HCT116 (cell line): ENCODE results near the gene FCRL6. TPM values are rescaled to one million over a fixed set of nuclear protein-coding genes. Genes with fewer than 3 reads are reported as not detected.

Experiments used
- ATAC-seq: fragments of 200-7000 bp; cut with Tn5 transposase; 2 replicates; pipeline ENCODE4 v1.9.1; 2020; ENCODE audit warnings: mild to moderate bottlenecking, moderate library complexity
- BruUV-seq: library from RNA; stranded (reverse); fragments of 400-500 nt; replicated peaks from 2 replicates; lab custom pipeline; 2021; lab: Mats Ljungman, UMichigan
- CTCF ChIA-PET: fragments of 300-600 bp; sonication (Branson Sonifier 250); formaldehyde crosslinking; loops from one replicate; lab custom pipeline; 2021; ENCODE audit warnings: antibody characterized with exemption; lab: Charles Lee
- POLR2A ChIA-PET: fragments of 300-600, 350-600 bp; sonication (Branson Sonifier 250); formaldehyde crosslinking; loops from one replicate; lab custom pipeline; 2021; ENCODE audit warnings: antibody characterized with exemption; lab: Charles Lee
- RAD21 ChIA-PET, 2 experiments: fragments of 300-600 bp; sonication (Branson Sonifier 250); formaldehyde crosslinking; loops; one replicate each; lab custom pipeline; 2023; ENCODE audit warnings: low total read pairs in 2 of 2; ENCODE audit not compliant: uncharacterized antibody in 2 of 2, unreplicated experiment in 2 of 2, low non-redundant PET in 1 of 2; lab: Charles Lee
- DNase-seq: peaks from one replicate; pipeline ENCODE4 v3.0.0-alpha.2; 2010; ENCODE audit warnings: low read depth, low spot score
- H2AFZ ChIP-seq: fragments of 200-600 bp; shearing (Covaris generic), sonication (generic); 2 replicates; pipeline ENCODE4 v1.6.1; 2017; ENCODE audit warnings: low read depth, mixed run types, mixed read lengths, antibody characterized with exemption, low read length; ENCODE audit not compliant: poor library complexity, severe bottlenecking
- H3K27ac ChIP-seq: 2 replicates; pipeline ENCODE4 v1.5.1; 2012; ENCODE audit warnings: low read depth, low read length
- H3K27me3 ChIP-seq: fragments of 200-600 bp; sonication (generic); 2 replicates; pipeline ENCODE4 v1.6.1; 2016; ENCODE audit warnings: mixed run types, low read length, mixed read lengths; ENCODE audit not compliant: insufficient read depth
- H3K36me3 ChIP-seq, 2 experiments: fragments of 200-500 bp in 1 of 2; fragments of 200-600 bp in 1 of 2; sonication (Bioruptor generic) in 1 of 2; sonication (generic) in 1 of 2; 2 replicates each; pipeline versions ENCODE4 v1.5.1 to v1.6.1; 2014 to 2016; ENCODE audit warnings: low read length in 2 of 2, inconsistent platforms in 1 of 2, mixed read lengths in 1 of 2, mixed run types in 1 of 2; ENCODE audit not compliant: insufficient read depth in 2 of 2, control insufficient read depth in 1 of 2
- H3K4me1 ChIP-seq, 2 experiments: fragments of 200-600 bp in 1 of 2; sonication (generic) in 1 of 2; 2 replicates each; pipeline versions ENCODE4 v1.5.1 to v1.6.1; 2012 to 2017; ENCODE audit warnings: low read length in 2 of 2, inconsistent platforms in 1 of 2, mild to moderate bottlenecking in 1 of 2, mixed read lengths in 1 of 2, mixed run types in 1 of 2, moderate library complexity in 1 of 2; ENCODE audit not compliant: insufficient read depth in 2 of 2, control insufficient read depth in 1 of 2
- H3K4me2 ChIP-seq: fragments of 200-600 bp; sonication (generic); 2 replicates; pipeline ENCODE4 v1.6.1; 2017; ENCODE audit warnings: mixed run types, low read length, mixed read lengths
- H3K4me3 ChIP-seq, 2 experiments: fragments of 200-600 bp in 1 of 2; sonication (generic) in 1 of 2; replicated peaks in 1 of 2; 2 replicates each; pipeline ENCODE4 v1.5.1; 2011 to 2016; ENCODE audit warnings: low read length in 2 of 2, control low read depth in 1 of 2, low read depth in 1 of 2, mild to moderate bottlenecking in 1 of 2, mixed read lengths in 1 of 2, mixed run types in 1 of 2
- H3K79me2 ChIP-seq: fragments of 200-600 bp; sonication (generic); 2 replicates; pipeline ENCODE4 v1.6.1; 2017; ENCODE audit warnings: mild to moderate bottlenecking, mixed run types, low read length, moderate library complexity, mixed read lengths; ENCODE audit not compliant: insufficient read depth
- H3K9ac ChIP-seq: fragments of 200-600 bp; sonication (generic); 2 replicates; pipeline ENCODE4 v1.6.1; 2016; ENCODE audit warnings: low read length, mixed read lengths
- H3K9me2 ChIP-seq: fragments of 200-600 bp; sonication (generic), shearing (Covaris generic); 2 replicates; pipeline ENCODE4 v1.6.1; 2017; ENCODE audit warnings: mixed run types, mild to moderate bottlenecking, moderate library complexity; ENCODE audit not compliant: insufficient read depth
- H3K9me3 ChIP-seq, 2 experiments: fragments of 200-500 bp in 1 of 2; fragments of 200-600 bp in 1 of 2; sonication (Bioruptor generic) in 1 of 2; sonication (generic) in 1 of 2; 2 replicates each; pipeline ENCODE4 v1.6.1; 2014 to 2017; ENCODE audit warnings: low read length in 2 of 2, mixed read lengths in 2 of 2, inconsistent platforms in 1 of 2, low read depth in 1 of 2, mild to moderate bottlenecking in 1 of 2, mixed run types in 1 of 2, moderate library complexity in 1 of 2; ENCODE audit not compliant: control insufficient read depth in 1 of 2, insufficient read depth in 1 of 2
- H4K20me1 ChIP-seq: fragments of 200-600 bp; sonication (generic), shearing (Covaris generic); 2 replicates; pipeline ENCODE4 v1.6.1; 2017; ENCODE audit warnings: mixed run types, mild to moderate bottlenecking, moderate library complexity; ENCODE audit not compliant: insufficient read depth
- EGR1 ChIP-seq: IDR thresholded peaks from 2 replicates; pipeline ENCODE4 v1.6.1; 2012; ENCODE audit warnings: low read depth
- EZH2 ChIP-seq: fragments of 200-600 bp; sonication (generic); IDR thresholded peaks from 2 replicates; pipeline ENCODE4 v1.6.1; 2017; ENCODE audit warnings: antibody characterized with exemption, mixed run types
- EZH2phosphoT487 ChIP-seq: fragments of 200-600 bp; IDR thresholded peaks from 2 replicates; pipeline ENCODE4 v1.6.1; 2018; ENCODE audit warnings: antibody characterized with exemption, borderline replicate concordance
- JUND ChIP-seq: IDR thresholded peaks from 2 replicates; pipeline ENCODE4 v1.6.1; 2012
- RAD21 ChIP-seq: IDR thresholded peaks from 2 replicates; pipeline ENCODE4 v1.6.1; 2012; ENCODE audit warnings: low read depth, mild to moderate bottlenecking
- SIN3A ChIP-seq: IDR thresholded peaks from 2 replicates; pipeline ENCODE4 v1.6.1; 2012; ENCODE audit warnings: low read depth
- TCF7L2 ChIP-seq: IDR thresholded peaks from 2 replicates; pipeline ENCODE4 v1.7.0; 2011; ENCODE audit warnings: borderline replicate concordance, inconsistent platforms; ENCODE audit not compliant: insufficient read depth, insufficient read length; ENCODE audit errors: extremely low read depth
- ZFX ChIP-seq: fragments of 450-650 bp; IDR thresholded peaks from 2 replicates; pipeline ENCODE4 v1.6.1; 2017
- intact Hi-C: fragments of 100-400 bp; cut with micrococcal nuclease; formaldehyde crosslinking; loops from 2 replicates; pipeline ENCODE4 v1.10.0; 2022
- total RNA-seq: library from RNA; stranded (reverse); gene quantifications from one replicate; pipeline ENCODE4 v1.2.1, GENCODE V29; 2021; ENCODE audit not compliant: unreplicated experiment
- TF ChIP-seq, protein P1 (sequence below), 3 experiments: fragments of 200-600 bp in 1 of 3; sonication (generic) in 1 of 3; IDR thresholded peaks in 2 of 3; conservative IDR thresholded peaks in 1 of 3; 2 replicates each; pipeline ENCODE4 v1.5.1; 2012 to 2017; ENCODE audit warnings: low read depth in 2 of 3, low read length in 2 of 3, antibody characterized with exemption in 1 of 3, borderline replicate concordance in 1 of 3, control low read depth in 1 of 3, mild to moderate bottlenecking in 1 of 3, mixed read lengths in 1 of 3, mixed run types in 1 of 3, moderate library complexity in 1 of 3; ENCODE audit not compliant: insufficient read depth in 1 of 3
- TF ChIP-seq, protein P2 (sequence below): IDR thresholded peaks from 2 replicates; pipeline ENCODE4 v1.6.1; 2011; ENCODE audit warnings: mild to moderate bottlenecking, low read length, moderate library complexity; ENCODE audit not compliant: insufficient replicate concordance; ENCODE audit errors: extremely low read depth

FCRL6 gene
- total RNA-seq, 1 experiment from 2014 or later = not detected

DNA sequence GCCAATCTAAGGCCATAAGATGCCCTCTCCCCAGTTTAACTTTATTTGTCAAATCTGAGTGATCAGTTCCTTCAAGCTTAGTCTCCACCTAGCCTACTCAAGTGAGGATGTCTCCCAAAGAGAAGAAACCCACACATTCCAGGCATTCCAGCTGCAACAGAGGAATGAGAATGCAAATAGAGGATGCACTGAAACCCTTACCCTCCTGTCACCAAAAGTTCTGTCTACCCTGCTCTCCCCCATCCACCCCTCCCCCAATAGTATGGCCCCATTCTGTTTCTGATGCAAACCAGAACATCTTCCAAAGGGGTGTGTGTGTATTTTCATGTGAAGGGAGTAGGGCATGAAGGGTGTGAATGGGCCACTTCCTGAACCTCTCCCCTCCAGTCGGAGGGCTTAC, 18.4 kb upstream of the FCRL6 start:
- no peak overlapping the region for H3K27ac ChIP-seq
- H3K4me2 ChIP-seq = no peak overlapping the region
- H3K4me3 ChIP-seq = no peak overlapping the region
- BruUV-seq = no TSS peak
- ChIA-PET POLR2A (no interaction called here), CTCF (no interaction called here), RAD21 (no interaction called here)
- no peak overlapping the region for H2AFZ ChIP-seq
- DNase-seq (no peak), ATAC-seq (no peak)
- H3K9me3 ChIP-seq = no peaks in the 10 kb centered on the region
- no peaks in the 10 kb centered on the region for H3K9me2 ChIP-seq
- no peak overlapping the region for H3K9ac ChIP-seq
- intact Hi-C loops = no loop called here
- H3K36me3 ChIP-seq = no peaks in the 10 kb centered on the region
- TF ChIP-seq, protein P1, sequence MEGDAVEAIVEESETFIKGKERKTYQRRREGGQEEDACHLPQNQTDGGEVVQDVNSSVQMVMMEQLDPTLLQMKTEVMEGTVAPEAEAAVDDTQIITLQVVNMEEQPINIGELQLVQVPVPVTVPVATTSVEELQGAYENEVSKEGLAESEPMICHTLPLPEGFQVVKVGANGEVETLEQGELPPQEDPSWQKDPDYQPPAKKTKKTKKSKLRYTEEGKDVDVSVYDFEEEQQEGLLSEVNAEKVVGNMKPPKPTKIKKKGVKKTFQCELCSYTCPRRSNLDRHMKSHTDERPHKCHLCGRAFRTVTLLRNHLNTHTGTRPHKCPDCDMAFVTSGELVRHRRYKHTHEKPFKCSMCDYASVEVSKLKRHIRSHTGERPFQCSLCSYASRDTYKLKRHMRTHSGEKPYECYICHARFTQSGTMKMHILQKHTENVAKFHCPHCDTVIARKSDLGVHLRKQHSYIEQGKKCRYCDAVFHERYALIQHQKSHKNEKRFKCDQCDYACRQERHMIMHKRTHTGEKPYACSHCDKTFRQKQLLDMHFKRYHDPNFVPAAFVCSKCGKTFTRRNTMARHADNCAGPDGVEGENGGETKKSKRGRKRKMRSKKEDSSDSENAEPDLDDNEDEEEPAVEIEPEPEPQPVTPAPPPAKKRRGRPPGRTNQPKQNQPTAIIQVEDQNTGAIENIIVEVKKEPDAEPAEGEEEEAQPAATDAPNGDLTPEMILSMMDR (IDR thresholded peaks at IDR 0.05 in 2 of 3, conservative IDR thresholded peaks at IDR 0.05 in 1 of 3; ENCODE audit: borderline replicate concordance in 1 of 3, insufficient read depth in 1 of 3, low read depth in 2 of 3, low read length in 2 of 3) = no peak
- TF ChIP-seq ZFX = no peak
- TF ChIP-seq JUND = no peak
- no peak for TF ChIP-seq EZH2phosphoT487
- TF ChIP-seq SIN3A = no peak
- TF ChIP-seq EGR1 = no peak
- no peak for TF ChIP-seq TCF7L2
- TF ChIP-seq EZH2 = no peak
- TF ChIP-seq RAD21 = no peak
- TF ChIP-seq, protein P2, sequence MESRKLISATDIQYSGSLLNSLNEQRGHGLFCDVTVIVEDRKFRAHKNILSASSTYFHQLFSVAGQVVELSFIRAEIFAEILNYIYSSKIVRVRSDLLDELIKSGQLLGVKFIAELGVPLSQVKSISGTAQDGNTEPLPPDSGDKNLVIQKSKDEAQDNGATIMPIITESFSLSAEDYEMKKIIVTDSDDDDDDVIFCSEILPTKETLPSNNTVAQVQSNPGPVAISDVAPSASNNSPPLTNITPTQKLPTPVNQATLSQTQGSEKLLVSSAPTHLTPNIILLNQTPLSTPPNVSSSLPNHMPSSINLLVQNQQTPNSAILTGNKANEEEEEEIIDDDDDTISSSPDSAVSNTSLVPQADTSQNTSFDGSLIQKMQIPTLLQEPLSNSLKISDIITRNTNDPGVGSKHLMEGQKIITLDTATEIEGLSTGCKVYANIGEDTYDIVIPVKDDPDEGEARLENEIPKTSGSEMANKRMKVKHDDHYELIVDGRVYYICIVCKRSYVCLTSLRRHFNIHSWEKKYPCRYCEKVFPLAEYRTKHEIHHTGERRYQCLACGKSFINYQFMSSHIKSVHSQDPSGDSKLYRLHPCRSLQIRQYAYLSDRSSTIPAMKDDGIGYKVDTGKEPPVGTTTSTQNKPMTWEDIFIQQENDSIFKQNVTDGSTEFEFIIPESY = no peak
- H4K20me1 ChIP-seq = no peaks in the 10 kb centered on the region
- H3K27me3 ChIP-seq = no peaks in the 10 kb centered on the region
- H3K4me1 ChIP-seq = peaks cover 3 to 21% of the 10 kb centered on the region in 2 experiments; a peak in 2 of 4 replicates
- no peaks in the 10 kb centered on the region for H3K79me2 ChIP-seq
